HG02642 (cell line): Measurements from ENCODE around the gene MYH9.
"Not testable (repeated sequence)": the region's sequence is repeated elsewhere in the genome, so short reads cannot be mapped to it uniquely, and the experiment has no call there.

Source experiments
- ATAC-seq: cut with Tn5 transposase; IDR thresholded peaks from one replicate; pipeline ENCODE4 v1.9.1; 2021; ENCODE audit warnings: mild to moderate bottlenecking; ENCODE audit not compliant: unreplicated experiment, poor library complexity

MYH9 gene

GRCh38 chr22:36387959-36388726 is at the start of gene MYH9:
TSS of gene MYH9 (minus strand) at chr22:36387967. CDS start at chr22:36349236, 38,731 bp downstream.
- peak; percentile 78 for ATAC-seq

DNA sequence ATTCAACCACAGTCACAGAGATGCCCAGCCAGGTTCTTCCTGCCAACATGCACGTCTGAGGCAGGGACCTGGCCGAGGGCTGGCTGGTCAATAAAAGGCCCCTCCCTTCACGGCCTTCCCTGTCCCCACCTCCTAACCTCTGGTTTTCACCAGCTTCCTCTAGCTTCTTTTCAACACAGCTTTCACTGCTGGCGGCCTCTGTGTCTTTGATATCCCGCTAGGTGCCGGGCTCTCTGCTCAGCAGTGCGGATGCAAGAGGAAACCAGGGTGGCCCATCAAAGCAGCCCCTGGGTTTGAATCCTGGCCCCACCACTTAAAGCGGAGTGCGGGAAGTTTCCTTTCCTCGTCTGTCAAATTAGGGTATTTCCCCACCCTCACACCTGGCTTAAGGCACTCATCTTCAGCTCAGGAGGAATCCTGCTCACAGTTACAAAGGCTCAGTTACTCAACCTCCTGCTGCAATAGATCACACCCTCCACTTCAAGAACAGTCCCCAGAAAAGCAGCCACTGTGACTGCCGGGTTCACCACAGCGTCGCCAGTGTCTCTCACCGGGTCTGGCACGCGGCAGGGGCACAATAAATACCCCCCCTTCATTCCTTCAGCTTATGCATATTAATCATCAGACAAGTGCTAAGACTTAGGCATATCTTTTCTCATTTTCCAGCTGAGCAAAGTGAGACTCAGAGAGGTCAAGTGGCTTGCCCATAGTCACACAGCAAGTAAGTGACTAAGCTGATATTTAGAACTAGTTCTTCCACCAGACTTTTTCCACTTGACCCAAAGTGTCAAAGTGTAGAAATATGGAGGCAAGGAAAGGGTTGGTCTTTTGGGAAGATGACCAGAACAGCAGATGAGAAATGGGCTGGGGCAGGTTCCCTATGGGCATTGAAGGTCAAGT is 48.0 kb upstream of the MYH9 start:
- ATAC-seq = peak; percentile 49

GRCh38 chr22:36433318-36434231 is 45.8 kb upstream of the MYH9 start:
- ATAC-seq = no peak

GRCh38 chr22:36432592-36433317 is 45.0 kb upstream of the MYH9 start:
- ATAC-seq = no peak

GRCh38 chr22:36431977-36432376 is 44.2 kb upstream of the MYH9 start:
- ATAC-seq = no peak

- ATAC-seq = no peak
Measured at GRCh38 chr22:36430863-36431262, 43.1 kb upstream of the MYH9 start.

GRCh38 chr22:36427952-36428351 is 40.2 kb upstream of the MYH9 start:
- not testable (repeated sequence) for ATAC-seq

- no peak for ATAC-seq
Measured at GRCh38 chr22:36425977-36426523, 38.3 kb upstream of the MYH9 start.

GRCh38 chr22:36424901-36425579 is 37.3 kb upstream of the MYH9 start:
- ATAC-seq = no peak

- ATAC-seq = not testable (repeated sequence)
Measured at GRCh38 chr22:36424466-36424865, 36.7 kb upstream of the MYH9 start.

DNA sequence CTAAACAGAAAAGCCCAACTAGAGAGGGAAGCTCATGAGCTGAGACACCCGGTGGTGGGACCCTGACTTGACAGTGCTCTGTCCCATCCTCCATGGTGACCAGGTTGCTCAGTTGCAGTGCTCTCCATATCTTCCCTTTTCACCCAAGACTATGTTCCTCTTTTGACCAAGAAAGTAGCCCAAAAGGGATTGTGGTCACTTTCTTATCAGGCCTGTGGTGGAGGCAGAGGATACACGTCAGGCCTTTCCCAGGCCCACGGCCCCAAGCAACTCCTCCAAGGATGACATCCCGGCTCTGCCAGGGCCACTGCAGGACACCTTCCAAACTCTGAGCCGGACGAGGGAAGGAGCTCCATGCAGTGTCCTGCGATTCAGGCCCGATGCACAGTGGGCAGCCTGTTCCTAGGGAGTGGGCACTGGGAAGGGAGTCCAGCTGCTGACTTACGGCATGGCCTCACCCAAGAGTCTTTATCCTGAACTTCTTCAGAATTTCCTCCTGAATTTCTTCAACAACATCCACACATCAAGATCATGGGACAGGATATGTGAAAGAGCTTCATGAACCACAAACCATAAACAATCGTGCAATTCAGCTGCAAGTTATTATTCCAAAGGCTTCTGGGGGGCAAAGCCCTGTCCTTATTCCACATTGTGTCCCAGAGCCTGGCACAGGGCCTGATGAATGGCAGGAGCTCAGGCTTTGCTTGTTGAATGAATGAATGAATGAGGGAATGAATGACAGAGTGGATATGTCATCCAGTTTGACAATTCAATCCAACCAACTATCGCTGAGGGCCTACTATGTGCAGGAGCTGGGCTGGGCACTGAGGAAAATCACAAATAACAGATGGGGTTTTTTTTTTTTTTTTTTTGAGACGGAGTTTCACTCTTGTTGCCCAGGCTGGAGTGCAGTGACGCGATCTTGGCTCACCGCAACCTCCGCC is 36.0 kb upstream of the MYH9 start:
- no peak for ATAC-seq

DNA sequence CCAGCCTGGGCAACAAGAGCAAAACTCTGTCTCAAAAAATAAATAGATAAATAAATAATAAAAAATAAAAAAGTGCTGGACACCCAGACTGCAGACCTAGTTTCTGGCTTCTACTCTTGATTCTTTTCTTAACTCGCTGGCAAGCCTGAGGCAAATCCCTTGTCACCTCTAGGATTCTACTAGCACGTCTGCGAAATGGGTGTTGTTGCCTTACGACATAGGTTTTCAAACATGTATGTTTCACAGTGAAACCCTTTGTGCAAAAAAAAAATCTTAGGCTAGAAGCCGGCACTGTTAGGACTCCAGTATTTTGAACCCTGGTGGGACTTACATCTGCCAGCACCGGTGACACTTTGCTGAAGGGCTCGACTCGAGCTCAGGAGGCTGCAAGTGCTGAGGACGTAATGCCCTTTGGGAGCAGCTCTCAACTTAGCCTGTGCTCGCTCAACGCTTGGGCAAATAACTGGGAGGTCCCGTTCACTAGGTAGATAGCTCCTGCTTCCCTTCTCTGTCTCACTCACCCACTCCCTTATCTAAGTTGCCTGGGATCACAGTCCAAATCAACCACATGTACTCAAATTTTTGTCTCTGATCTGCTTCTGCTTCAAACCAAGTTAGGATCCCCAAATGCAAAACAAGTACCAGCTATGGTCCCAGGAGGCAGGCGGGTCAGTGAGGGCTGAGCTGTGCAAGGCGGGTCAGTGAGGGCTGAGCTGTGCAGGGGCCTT is 34.7 kb upstream of the MYH9 start:
- no peak for ATAC-seq

DNA sequence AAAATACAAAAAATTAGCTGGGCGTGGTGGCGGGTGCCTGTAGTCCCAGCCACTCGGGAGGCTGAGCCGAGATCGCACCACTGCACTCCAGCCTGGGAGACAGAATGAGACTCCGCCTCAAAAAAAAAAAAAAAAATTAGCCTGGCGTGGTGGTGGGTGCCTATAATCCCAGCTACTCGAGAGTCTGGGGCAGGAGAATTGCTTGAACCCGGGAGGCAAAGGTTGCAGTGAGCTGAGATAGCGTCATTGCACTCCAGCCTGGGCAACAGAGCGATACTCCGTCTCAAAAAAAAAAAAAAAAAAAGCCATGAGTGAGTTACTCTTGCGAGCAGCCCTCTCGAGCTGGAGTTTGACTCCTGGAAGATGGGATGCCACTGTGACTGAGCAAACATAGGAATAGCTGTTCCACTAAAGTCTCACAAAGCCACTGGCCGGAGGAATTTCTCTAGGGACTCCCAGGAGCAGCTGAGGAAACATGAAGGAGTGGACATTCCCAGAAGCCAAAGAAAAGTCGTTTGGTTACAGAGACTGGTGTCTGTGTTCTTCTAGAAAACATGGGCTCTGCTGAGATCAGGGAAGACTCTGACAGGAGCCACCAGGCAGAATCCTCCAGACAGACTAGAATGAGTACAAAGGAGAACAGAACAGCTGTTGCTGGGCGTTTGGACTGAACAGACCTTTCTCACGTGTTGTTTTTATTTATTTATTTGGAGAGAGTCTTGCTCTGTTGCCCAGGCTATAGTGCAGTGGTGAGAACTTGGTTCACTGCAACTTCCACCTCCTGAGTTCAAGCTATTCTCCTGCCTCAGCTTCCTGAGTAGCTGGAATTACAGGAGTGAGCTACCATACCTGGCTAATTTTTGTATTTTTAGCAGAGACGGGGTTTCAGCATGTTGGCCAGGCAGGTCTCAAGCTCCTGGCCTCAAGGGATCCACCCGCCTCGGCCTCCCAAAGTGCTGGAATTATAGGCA is 32.4 kb upstream of the MYH9 start:
- ATAC-seq = no peak

GRCh38 chr22:36419177-36419911 is 31.6 kb upstream of the MYH9 start:
- ATAC-seq = no peak

GRCh38 chr22:36417281-36417686 is 29.5 kb upstream of the MYH9 start:
- ATAC-seq = no peak
